Measurements from ENCODE around the gene GRIN3B.

GRIN3B gene

GRCh38 chr19:1009041-1009980 lies 9.1 kb downstream of the GRIN3B start:
- no peak overlapping the region for H3K4me3 ChIP-seq (ENCODE audit: low read length)
- TF ChIP-seq, protein P1, sequence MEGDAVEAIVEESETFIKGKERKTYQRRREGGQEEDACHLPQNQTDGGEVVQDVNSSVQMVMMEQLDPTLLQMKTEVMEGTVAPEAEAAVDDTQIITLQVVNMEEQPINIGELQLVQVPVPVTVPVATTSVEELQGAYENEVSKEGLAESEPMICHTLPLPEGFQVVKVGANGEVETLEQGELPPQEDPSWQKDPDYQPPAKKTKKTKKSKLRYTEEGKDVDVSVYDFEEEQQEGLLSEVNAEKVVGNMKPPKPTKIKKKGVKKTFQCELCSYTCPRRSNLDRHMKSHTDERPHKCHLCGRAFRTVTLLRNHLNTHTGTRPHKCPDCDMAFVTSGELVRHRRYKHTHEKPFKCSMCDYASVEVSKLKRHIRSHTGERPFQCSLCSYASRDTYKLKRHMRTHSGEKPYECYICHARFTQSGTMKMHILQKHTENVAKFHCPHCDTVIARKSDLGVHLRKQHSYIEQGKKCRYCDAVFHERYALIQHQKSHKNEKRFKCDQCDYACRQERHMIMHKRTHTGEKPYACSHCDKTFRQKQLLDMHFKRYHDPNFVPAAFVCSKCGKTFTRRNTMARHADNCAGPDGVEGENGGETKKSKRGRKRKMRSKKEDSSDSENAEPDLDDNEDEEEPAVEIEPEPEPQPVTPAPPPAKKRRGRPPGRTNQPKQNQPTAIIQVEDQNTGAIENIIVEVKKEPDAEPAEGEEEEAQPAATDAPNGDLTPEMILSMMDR (conservative IDR thresholded peaks at IDR 0.05; ENCODE audit: low read length): no peak
- DNase-seq (ENCODE audit: low read depth): no peak

DNA sequence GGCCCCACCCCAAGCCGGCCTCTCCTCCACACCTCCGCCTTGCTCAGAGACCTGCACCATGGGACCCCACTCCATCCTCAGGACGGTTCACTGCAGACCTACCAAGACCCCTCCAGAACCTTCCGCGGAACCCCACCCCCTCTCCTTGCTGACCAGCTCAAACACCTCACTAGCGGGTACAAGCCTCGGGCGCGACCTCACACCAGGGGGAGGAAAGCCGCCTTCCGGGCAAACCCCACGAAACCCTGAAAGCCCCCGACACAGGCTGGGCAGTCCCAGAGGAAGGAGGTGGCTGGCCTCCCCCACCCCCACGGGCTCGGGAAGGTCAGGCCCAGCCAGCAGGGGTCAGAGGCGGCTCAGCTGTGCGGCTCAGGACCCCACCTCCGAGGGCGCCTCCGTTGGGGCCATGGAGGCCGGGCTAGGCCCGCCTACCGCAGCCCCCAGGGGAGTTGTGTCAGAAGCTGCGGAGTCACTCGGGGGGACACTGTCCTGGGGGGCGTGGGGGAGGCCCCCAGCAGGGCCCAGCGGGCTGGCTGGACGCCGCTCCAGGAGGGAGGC lies 9.8 kb downstream of the GRIN3B start:
- no peak for DNase-seq (ENCODE audit: low read depth)
- H3K4me3 ChIP-seq (ENCODE audit: low read length): no peak overlapping the region
- TF ChIP-seq, protein P1 (conservative IDR thresholded peaks at IDR 0.05; ENCODE audit: low read length): no peak

DNA sequence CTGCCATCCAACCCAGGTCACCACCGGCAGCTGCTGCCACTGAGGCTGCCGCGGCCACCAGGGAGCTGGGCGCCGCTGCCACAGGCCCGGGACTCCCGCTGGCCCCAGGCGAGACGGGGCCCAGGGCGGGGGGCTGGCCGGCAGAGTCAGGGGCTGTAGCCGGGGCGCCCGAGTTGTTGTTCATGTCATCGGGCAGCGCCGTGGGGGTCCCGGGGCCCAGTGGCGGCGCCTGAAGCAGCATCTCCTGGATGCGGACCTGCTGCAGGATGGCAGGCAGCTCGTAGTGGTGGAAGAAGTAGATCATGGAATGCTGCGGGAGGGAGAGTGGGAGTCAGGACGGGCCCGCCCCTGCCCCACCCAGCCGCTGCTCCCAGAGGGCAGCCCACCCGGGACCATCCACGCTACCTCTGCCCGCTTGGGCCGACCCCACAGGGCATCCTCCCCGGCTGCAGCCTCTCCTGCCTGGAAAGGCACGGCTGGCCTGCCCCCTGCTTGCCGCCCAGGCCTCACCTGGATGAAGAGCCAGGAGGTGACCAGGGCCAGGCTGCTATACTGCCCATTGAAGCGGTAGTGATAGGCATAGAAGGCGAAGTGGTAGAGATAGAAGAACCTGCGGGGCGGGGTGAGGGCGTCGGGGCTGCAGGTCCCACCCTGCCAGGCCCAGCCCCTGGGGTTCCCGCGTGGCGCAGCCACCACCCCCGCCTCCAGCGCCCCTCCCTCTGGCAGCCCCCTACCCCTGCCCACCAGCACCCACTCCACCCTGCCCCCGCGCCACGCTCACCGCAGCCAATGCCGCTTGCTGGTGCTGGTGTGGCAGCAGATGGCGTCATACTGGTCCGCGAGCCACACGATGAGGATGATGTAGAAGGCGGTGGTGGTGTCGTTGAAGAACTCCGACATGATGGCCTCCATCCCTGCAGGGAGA lies 10.6 kb downstream of the GRIN3B start:
- TF ChIP-seq, protein P1 (conservative IDR thresholded peaks at IDR 0.05; ENCODE audit: low read length): no peak
- H3K4me3 ChIP-seq (ENCODE audit: low read length): no peak overlapping the region
- DNase-seq (ENCODE audit: low read depth): no peak

DNA sequence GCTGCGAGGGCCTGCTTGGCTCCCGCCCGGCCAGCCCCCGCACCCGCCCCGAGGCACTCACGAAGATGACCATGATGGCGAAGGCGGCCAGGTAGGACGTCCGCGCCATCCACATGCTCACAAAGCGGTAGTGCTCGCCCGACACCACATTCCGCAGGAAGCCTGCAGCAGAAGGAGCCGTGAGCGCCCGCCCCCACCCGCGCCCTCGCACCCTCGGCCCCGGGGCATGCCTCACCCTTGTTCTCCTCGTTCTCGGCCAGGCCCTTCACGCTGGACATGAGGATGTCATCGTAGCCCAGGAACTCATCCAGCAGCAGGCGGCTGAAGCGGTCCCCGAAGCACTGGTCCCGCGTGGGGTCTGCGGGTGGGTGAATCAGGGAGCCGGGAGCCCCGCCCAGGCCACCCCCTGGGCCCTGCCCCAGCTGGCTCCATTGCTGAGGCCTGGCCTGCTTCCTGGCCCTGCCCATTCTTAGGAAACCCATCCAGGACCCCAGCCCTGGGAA lies 11.7 kb downstream of the GRIN3B start:
- H3K4me3 ChIP-seq (ENCODE audit: low read length): no peak overlapping the region
- TF ChIP-seq, protein P1 (conservative IDR thresholded peaks at IDR 0.05; ENCODE audit: low read length): no peak
- no peak for DNase-seq (ENCODE audit: low read depth)

- DNase-seq (ENCODE audit: low read depth): no peak
- TF ChIP-seq, protein P1 (conservative IDR thresholded peaks at IDR 0.05; ENCODE audit: low read length): no peak
- no peak overlapping the region for H3K4me3 ChIP-seq (ENCODE audit: low read length)
Observed at GRCh38 chr19:1012334-1012733, 12.1 kb downstream of the GRIN3B start.

GRCh38 chr19:1013218-1013617 lies 13.0 kb downstream of the GRIN3B start:
- TF ChIP-seq, protein P1 (conservative IDR thresholded peaks at IDR 0.05; ENCODE audit: low read length): no peak
- DNase-seq (ENCODE audit: low read depth): no peak
- no peak overlapping the region for H3K4me3 ChIP-seq (ENCODE audit: low read length)
